H1 (cell line): ENCODE measurements around the gene KRT80. TPM values are rescaled to one million over a fixed set of nuclear protein-coding genes. Genes with fewer than 3 reads are reported as not detected.

Experiments
- CTCF ChIA-PET: fragments of 300-600 bp; sonication (Branson Sonifier 250); formaldehyde crosslinking; loops from one replicate; lab custom pipeline; 2021; ENCODE audit not compliant: partially characterized antibody; lab: Charles Lee
- POLR2A ChIA-PET: fragments of 300-600 bp; sonication (Branson Sonifier 250); formaldehyde crosslinking; loops from one replicate; lab custom pipeline; 2021; ENCODE audit warnings: inconsistent platforms; ENCODE audit not compliant: partially characterized antibody; lab: Charles Lee
- DNase-seq, 2 experiments: peaks; one replicate each; pipeline versions ENCODE4 v3.0.0 to v3.0.0-alpha.2; 2010 to 2022; ENCODE audit warnings: low spot score in 2 of 2, low read depth in 1 of 2, mixed read lengths in 1 of 2
- FAIRE-seq: peaks from 2 replicates; lab custom pipeline; 2011; peaks lifted over from hg19 to GRCh38; lab: Jason Lieb, UNC
- H2AFZ ChIP-seq: 2 replicates; pipeline ENCODE4 v1.8.1; 2012; ENCODE audit warnings: low read length, inconsistent platforms
- H2AK5ac ChIP-seq: 2 replicates; pipeline ENCODE4 v1.6.1; 2013; ENCODE audit warnings: low read depth, low read length
- H2BK120ac ChIP-seq: replicated peaks from 2 replicates; pipeline ENCODE3; 2013; ENCODE audit warnings: low read depth, low read length, inconsistent platforms
- H2BK12ac ChIP-seq: 2 replicates; pipeline ENCODE4 v1.6.1; 2013; ENCODE audit warnings: low read depth, low read length
- H2BK15ac ChIP-seq: 2 replicates; pipeline ENCODE4 v1.6.1; 2013; ENCODE audit warnings: low read length
- H2BK20ac ChIP-seq: 2 replicates; pipeline ENCODE4 v1.6.1; 2013; ENCODE audit warnings: low read length
- H2BK5ac ChIP-seq: 2 replicates; pipeline ENCODE4 v1.6.1; 2013; ENCODE audit warnings: low read depth, low read length
- H3K14ac ChIP-seq: 2 replicates; pipeline ENCODE4 v1.6.1; 2013; ENCODE audit warnings: inconsistent platforms; ENCODE audit not compliant: insufficient read length
- H3K18ac ChIP-seq: 2 replicates; pipeline ENCODE4 v1.6.1; 2013; ENCODE audit warnings: low read length; ENCODE audit errors: extremely low read depth
- H3K23ac ChIP-seq: 2 replicates; pipeline ENCODE4 v1.6.1; 2013; ENCODE audit warnings: inconsistent platforms; ENCODE audit not compliant: insufficient read length
- H3K23me2 ChIP-seq: 2 replicates; pipeline ENCODE4 v1.6.1; 2013; ENCODE audit warnings: low read depth, low read length
- H3K27ac ChIP-seq: 2 replicates; pipeline ENCODE4 v1.6.1; 2011; ENCODE audit warnings: low read depth, low read length, inconsistent platforms
- H3K27me3 ChIP-seq, 4 experiments: replicated peaks in 1 of 4; 1 replicate in 1 of 4; 2 replicates in 3 of 4; pipeline versions ENCODE4 v1.6.1 to v1.8.1; 2011 to 2013; ENCODE audit warnings: low read length in 3 of 4, mild to moderate bottlenecking in 3 of 4, inconsistent platforms in 2 of 4, mixed read lengths in 2 of 4, moderate library complexity in 1 of 4; ENCODE audit not compliant: control insufficient read depth in 3 of 4, insufficient read depth in 3 of 4; ENCODE audit errors: extremely low read depth in 1 of 4
- H3K36me3 ChIP-seq, 4 experiments: 2 replicates each; pipeline versions ENCODE4 v1.6.1 to v1.8.1; 2011 to 2013; ENCODE audit warnings: mild to moderate bottlenecking in 4 of 4, low read length in 3 of 4, moderate library complexity in 2 of 4, control low read depth in 1 of 4, inconsistent platforms in 1 of 4; ENCODE audit not compliant: insufficient read depth in 4 of 4, control insufficient read depth in 2 of 4
- H3K4ac ChIP-seq: replicated peaks from 2 replicates; pipeline ENCODE3; 2013; ENCODE audit warnings: low read length, low read depth, mixed read lengths, inconsistent platforms; ENCODE audit not compliant: insufficient read length
- H3K4me1 ChIP-seq, 4 experiments: replicated peaks in 1 of 4; 1 replicate in 1 of 4; 2 replicates in 3 of 4; pipeline versions ENCODE4 v1.6.1 to v1.8.1; 2011 to 2013; ENCODE audit warnings: low read length in 3 of 4, inconsistent platforms in 2 of 4, mixed read lengths in 1 of 4; ENCODE audit not compliant: insufficient read depth in 4 of 4, control insufficient read depth in 3 of 4
- H3K4me2 ChIP-seq, 2 experiments: 2 replicates each; pipeline versions ENCODE4 v1.6.1 to v1.8.1; 2011 to 2013; ENCODE audit warnings: low read depth in 2 of 2, low read length in 2 of 2, control low read depth in 1 of 2, inconsistent platforms in 1 of 2, mild to moderate bottlenecking in 1 of 2; ENCODE audit not compliant: insufficient read depth in 1 of 2
- H3K4me3 ChIP-seq, 4 experiments: fragments of 200-600, 300-600 bp in 1 of 4; sonication (generic), shearing (Covaris generic), sonication (Bioruptor Twin) in 1 of 4; 2 replicates each; pipeline versions ENCODE4 v1.5.1 to v1.8.1; 2011 to 2016; ENCODE audit warnings: low read length in 4 of 4, low read depth in 3 of 4, control low read depth in 2 of 4, inconsistent platforms in 2 of 4, mild to moderate bottlenecking in 2 of 4, mixed read lengths in 1 of 4, moderate library complexity in 1 of 4; ENCODE audit not compliant: insufficient read depth in 2 of 4; ENCODE audit errors: extremely low read depth in 1 of 4
- H3K56ac ChIP-seq: replicated peaks from 2 replicates; pipeline ENCODE3; 2013; ENCODE audit warnings: low read depth, mild to moderate bottlenecking, mixed read lengths, low read length, inconsistent platforms; ENCODE audit not compliant: insufficient read length
- H3K79me1 ChIP-seq: 2 replicates; pipeline ENCODE4 v1.6.1; 2013; ENCODE audit warnings: low read depth, low read length, control low read depth
- H3K79me2 ChIP-seq, 2 experiments: 2 replicates each; pipeline versions ENCODE4 v1.6.1 to v1.8.1; 2012 to 2013; ENCODE audit warnings: low read length in 2 of 2, mild to moderate bottlenecking in 2 of 2, inconsistent platforms in 1 of 2; ENCODE audit not compliant: insufficient read depth in 2 of 2, control insufficient read depth in 1 of 2
- H3K9ac ChIP-seq, 4 experiments: replicated peaks in 1 of 4; 1 replicate in 1 of 4; 2 replicates in 3 of 4; pipeline versions ENCODE4 v1.6.1 to v1.8.1; 2011 to 2013; ENCODE audit warnings: low read depth in 3 of 4, low read length in 3 of 4, control low read depth in 2 of 4, mild to moderate bottlenecking in 2 of 4, moderate library complexity in 2 of 4, inconsistent platforms in 1 of 4; ENCODE audit errors: extremely low read depth in 1 of 4
- H3K9me3 ChIP-seq, 2 experiments: 2 replicates each; pipeline versions ENCODE4 v1.6.1 to v1.8.1; 2012 to 2013; ENCODE audit warnings: mild to moderate bottlenecking in 2 of 2, moderate library complexity in 2 of 2, control low read depth in 1 of 2, inconsistent platforms in 1 of 2, low read depth in 1 of 2, low read length in 1 of 2, mixed read lengths in 1 of 2; ENCODE audit not compliant: insufficient read depth in 2 of 2
- H4K20me1 ChIP-seq, 2 experiments: replicated peaks in 1 of 2; 2 replicates each; pipeline versions ENCODE3 to v1.8.1; 2011 to 2013; ENCODE audit warnings: inconsistent platforms in 2 of 2, low read length in 2 of 2, mild to moderate bottlenecking in 1 of 2; ENCODE audit not compliant: insufficient read depth in 2 of 2, control insufficient read depth in 1 of 2
- H4K5ac ChIP-seq: 2 replicates; pipeline ENCODE4 v1.6.1; 2013; ENCODE audit warnings: low read length, low read depth, mixed read lengths, inconsistent platforms; ENCODE audit not compliant: insufficient read length
- H4K8ac ChIP-seq: 2 replicates; pipeline ENCODE4 v1.8.0; 2013; ENCODE audit warnings: mild to moderate bottlenecking, moderate library complexity, low read length, inconsistent platforms; ENCODE audit not compliant: insufficient read depth; ENCODE audit errors: extremely low read depth
- H4K91ac ChIP-seq: replicated peaks from 2 replicates; pipeline ENCODE3; 2013; ENCODE audit warnings: low read length, mixed read lengths, inconsistent platforms; ENCODE audit not compliant: insufficient read length
- ASH2L ChIP-seq: fragments of 200-600, 300-600 bp; sonication (generic); IDR thresholded peaks from one replicate; pipeline ENCODE4 v1.7.1; 2017; ENCODE audit warnings: low read length
- ATF2 ChIP-seq: IDR thresholded peaks from 2 replicates; pipeline ENCODE4 v1.6.1; 2012; ENCODE audit warnings: low read length, inconsistent platforms
- BCL11A ChIP-seq, 2 experiments: IDR thresholded peaks; one replicate each; pipeline ENCODE4 v1.6.1; 2011; ENCODE audit warnings: low read depth in 2 of 2, low read length in 2 of 2, mild to moderate bottlenecking in 2 of 2
- NANOG ChIP-seq: IDR thresholded peaks from 2 replicates; pipeline ENCODE4 v1.6.1; 2011; ENCODE audit warnings: low read length, low read depth, mild to moderate bottlenecking, inconsistent platforms; ENCODE audit not compliant: insufficient read depth, poor library complexity, severe bottlenecking
- POLR2AphosphoS5 ChIP-seq: IDR thresholded peaks from 2 replicates; pipeline ENCODE4 v1.6.1; 2011; ENCODE audit warnings: low read depth, low read length
- SRF ChIP-seq: IDR thresholded peaks from 2 replicates; pipeline ENCODE4 v1.6.1; 2011; ENCODE audit warnings: mild to moderate bottlenecking, low read depth, low read length, moderate library complexity
- TAF7 ChIP-seq: optimal IDR thresholded peaks from 2 replicates; pipeline ENCODE3; 2011; ENCODE audit warnings: low read depth, mild to moderate bottlenecking, inconsistent platforms, low read length, moderate library complexity, borderline replicate concordance
- WGBS, 2 experiments: shearing (Covaris generic) in 1 of 2; methylation state at CpG; one replicate each; pipeline versions ENCODE4 v1.1.6 to v1.1.7; 2013 to 2015; ENCODE audit warnings: low lambda C conversion rate in 2 of 2, mixed read lengths in 2 of 2, inconsistent platforms in 1 of 2, low coverage in 1 of 2, missing lambda C conversion rate in 1 of 2; ENCODE audit not compliant: insufficient replicate concordance in 2 of 2, insufficient coverage in 1 of 2, insufficient read length in 1 of 2; ENCODE audit errors: extremely low coverage in 1 of 2, missing lambda C conversion rate in 1 of 2; 5-methylcytosine and 5-hydroxymethylcytosine counted together
- polyA plus RNA-seq, 7 experiments: library from polyadenylated mRNA; depleted of rRNA in 3 of 7; stranded (reverse) in 5 of 7; unstranded in 2 of 7; fragments of >200 nt in 5 of 7; fragments of 200-250 nt in 2 of 7; gene quantifications; 1 replicate in 5 of 7; 2 replicates in 1 of 7; 4 replicates in 1 of 7; pipeline versions ENCODE4 v1.2.1 to v1.2.3, GENCODE V29; 2011 to 2013; ENCODE audit warnings: missing spikeins in 2 of 7, mixed read lengths in 2 of 7
- total RNA-seq: library from RNA; stranded (reverse); fragmentation: NEBNext Ultra II Directional; extraction: Animal tissue kit (Norgen Biotek cat#: 25700); gene quantifications from 2 replicates; pipeline ENCODE4 v1.2.1, GENCODE V29; 2021

Gene KRT80
- total and polyA plus RNA-seq, 2 of the 8 experiments (the other 6 are each of a cell fraction or from before 2014, with no cell fraction given), result 0.05 TPM; not detected in 1

GRCh38 chr12:52203079-52203921 lies 11.5 kb upstream of the KRT80 start:
- H2BK15ac ChIP-seq, result peak overlapping the region; percentile 16
- WGBS, 2 experiments, result 77% methylated on average over 18 of the region's 19 CpGs; no CpG with 5 or more reads in 1 of the 2 experiments
- peak overlapping the region; percentile 86 for H2BK12ac ChIP-seq
- no peak overlapping the region for H3K4ac ChIP-seq
- H3K9ac ChIP-seq, result peak overlapping the region in 1 of 4 experiments; percentile 57; a peak in 1 of 7 replicates
- no peaks in the 10 kb centered on the region for H4K20me1 ChIP-seq
- H3K18ac ChIP-seq, result 0 out of 2 replicates have a peak overlapping the region, but pooled peaks have one; percentile 0
- no peak overlapping the region for H3K14ac ChIP-seq
- H3K4me1 ChIP-seq, result peaks cover 0 to 24% (median 6%) of the 10 kb centered on the region in 4 experiments; a peak in 4 of 7 replicates
- H2AFZ ChIP-seq, result no peak overlapping the region
- H2BK120ac ChIP-seq, result no peak overlapping the region
- no peaks in the 10 kb centered on the region for H3K23me2 ChIP-seq
- peak overlapping the region; percentile 42 for H2AK5ac ChIP-seq
- H3K27ac ChIP-seq, result no peak overlapping the region
- no peaks in the 10 kb centered on the region for H3K79me2 ChIP-seq
- no peaks in the 10 kb centered on the region for H3K36me3 ChIP-seq
- no peaks in the 10 kb centered on the region for H3K27me3 ChIP-seq
- no peak for DNase-seq
- TF ChIP-seq BCL11A (IDR thresholded peaks at IDR 0.05; ENCODE audit: low read depth in 2 of 2, low read length in 2 of 2) (no peak), ASH2L (no peak), SRF (no peak), TAF7 (no peak), NANOG (no peak), POLR2AphosphoS5 (no peak), ATF2 (no peak)
- H4K8ac ChIP-seq, result peak overlapping the region; percentile 28; the same call in 1 of the 2 replicates
- no peak overlapping the region for H3K56ac ChIP-seq
- H4K91ac ChIP-seq, result peak overlapping the region; percentile 63
- no peaks in the 10 kb centered on the region for H3K79me1 ChIP-seq
- no peaks in the 10 kb centered on the region for H3K9me3 ChIP-seq
- no peak overlapping the region for H3K4me2 ChIP-seq
- H2BK5ac ChIP-seq, result peak overlapping the region; percentile 57
- POLR2A ChIA-PET, result interaction anchor here (1.7 to 2.0 kb wide), 2 partner anchors 9 to 13 kb away, joined by 3 to 9 read pairs; no protein-coding TSS in a partner anchor
- H2BK20ac ChIP-seq, result no peak overlapping the region
- H3K23ac ChIP-seq, result no peak overlapping the region
- H4K5ac ChIP-seq, result no peak overlapping the region
- FAIRE-seq, result no peak
- H3K4me3 ChIP-seq, result no peak overlapping the region
- CTCF ChIA-PET, result interaction anchor here (1.0 to 1.5 kb wide), 6 partner anchors 29 to 676 kb away, joined by 3 to 4 read pairs (median 4); partner anchors contain the start of gene KRT7
